AG09309 (cell line): ENCODE measurements around the gene PRKCA.
"Not testable (repeated sequence)": the region's sequence is repeated elsewhere in the genome, so short reads cannot be mapped to it uniquely, and the experiment has no call there.

Experiments
- DNase-seq: peaks from one replicate; pipeline ENCODE4 v3.0.0-alpha.2; 2010; ENCODE audit warnings: low read depth
- H3K4me3 ChIP-seq: 2 replicates; pipeline ENCODE4 v1.5.1; 2011; ENCODE audit warnings: mild to moderate bottlenecking, low read depth, low read length, moderate library complexity; ENCODE audit not compliant: control insufficient read depth
- TF ChIP-seq, protein P1 (sequence below): IDR thresholded peaks from 2 replicates; pipeline ENCODE4 v1.5.1; 2011; ENCODE audit warnings: mild to moderate bottlenecking, low read depth, low read length, inconsistent platforms; ENCODE audit not compliant: insufficient read depth, control insufficient read depth; ENCODE audit errors: missing control alignments

PRKCA gene

GRCh38 chr17:66349521-66350254 lies 47.3 kb downstream of the PRKCA start:
- no peak for DNase-seq

GRCh38 chr17:66350576-66350975 lies 48.2 kb downstream of the PRKCA start:
- not testable (repeated sequence) for H3K4me3 ChIP-seq

More at GRCh38 chr17:66349521-66350254, 47.3 kb downstream of the PRKCA start:
- TF ChIP-seq, protein P1, sequence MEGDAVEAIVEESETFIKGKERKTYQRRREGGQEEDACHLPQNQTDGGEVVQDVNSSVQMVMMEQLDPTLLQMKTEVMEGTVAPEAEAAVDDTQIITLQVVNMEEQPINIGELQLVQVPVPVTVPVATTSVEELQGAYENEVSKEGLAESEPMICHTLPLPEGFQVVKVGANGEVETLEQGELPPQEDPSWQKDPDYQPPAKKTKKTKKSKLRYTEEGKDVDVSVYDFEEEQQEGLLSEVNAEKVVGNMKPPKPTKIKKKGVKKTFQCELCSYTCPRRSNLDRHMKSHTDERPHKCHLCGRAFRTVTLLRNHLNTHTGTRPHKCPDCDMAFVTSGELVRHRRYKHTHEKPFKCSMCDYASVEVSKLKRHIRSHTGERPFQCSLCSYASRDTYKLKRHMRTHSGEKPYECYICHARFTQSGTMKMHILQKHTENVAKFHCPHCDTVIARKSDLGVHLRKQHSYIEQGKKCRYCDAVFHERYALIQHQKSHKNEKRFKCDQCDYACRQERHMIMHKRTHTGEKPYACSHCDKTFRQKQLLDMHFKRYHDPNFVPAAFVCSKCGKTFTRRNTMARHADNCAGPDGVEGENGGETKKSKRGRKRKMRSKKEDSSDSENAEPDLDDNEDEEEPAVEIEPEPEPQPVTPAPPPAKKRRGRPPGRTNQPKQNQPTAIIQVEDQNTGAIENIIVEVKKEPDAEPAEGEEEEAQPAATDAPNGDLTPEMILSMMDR, result no peak
- no peak overlapping the region for H3K4me3 ChIP-seq

GRCh38 chr17:66351033-66351432 lies 48.6 kb downstream of the PRKCA start:
- no peak overlapping the region for H3K4me3 ChIP-seq
- TF ChIP-seq, protein P1, result no peak
- DNase-seq, result no peak

More at GRCh38 chr17:66350576-66350975, 48.2 kb downstream of the PRKCA start:
- DNase-seq, result not testable (repeated sequence)

DNA sequence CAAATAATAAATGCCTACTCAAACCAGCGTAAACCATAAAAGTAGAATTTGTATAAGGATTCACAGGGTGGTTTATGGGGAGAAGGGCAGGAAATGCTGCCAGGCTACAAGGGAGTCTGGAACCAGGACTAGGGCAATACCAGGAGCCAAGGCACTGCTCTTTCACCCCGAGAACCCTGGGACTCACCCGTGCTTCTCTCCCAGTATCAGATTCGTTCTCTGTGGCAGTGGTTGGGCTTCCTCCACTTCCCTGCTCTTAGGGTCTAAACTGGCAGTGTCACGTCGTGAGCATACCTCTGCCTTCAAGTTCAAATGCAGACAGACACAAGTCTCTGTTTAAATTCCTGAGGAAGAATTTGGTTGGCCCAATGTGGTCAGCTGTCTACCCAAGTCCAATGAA lies 49.3 kb downstream of the PRKCA start:
- DNase-seq, result no peak
- H3K4me3 ChIP-seq, result no peak overlapping the region
- TF ChIP-seq, protein P1, result no peak

DNA sequence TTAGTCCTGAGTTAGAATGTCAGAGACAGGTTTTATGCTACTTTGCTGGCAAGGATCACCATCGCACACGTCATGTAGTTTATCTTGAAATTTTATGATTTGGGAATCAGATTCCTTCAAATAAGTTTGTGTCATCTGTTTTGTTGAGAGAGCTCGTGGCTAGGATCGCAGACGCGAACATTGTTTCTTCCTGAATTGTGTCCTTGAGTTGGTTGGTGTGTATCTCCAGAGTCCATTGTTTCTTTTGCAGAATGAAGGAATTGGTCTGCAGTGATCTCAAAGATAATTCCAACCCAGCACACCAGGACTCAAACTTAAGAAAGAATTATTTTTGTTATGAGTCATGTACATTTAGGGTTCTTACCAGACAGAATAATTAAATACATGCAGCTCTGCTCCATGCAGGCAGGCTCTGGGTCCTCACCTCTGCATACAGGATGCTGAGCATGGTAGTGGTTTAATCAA lies 51.6 kb downstream of the PRKCA start:
- TF ChIP-seq, protein P1, result no peak
- DNase-seq, result peak; percentile 40
- H3K4me3 ChIP-seq, result no peak overlapping the region

GRCh38 chr17:66354472-66354871 lies 52.1 kb downstream of the PRKCA start:
- TF ChIP-seq, protein P1, result no peak
- H3K4me3 ChIP-seq, result no peak overlapping the region

DNA sequence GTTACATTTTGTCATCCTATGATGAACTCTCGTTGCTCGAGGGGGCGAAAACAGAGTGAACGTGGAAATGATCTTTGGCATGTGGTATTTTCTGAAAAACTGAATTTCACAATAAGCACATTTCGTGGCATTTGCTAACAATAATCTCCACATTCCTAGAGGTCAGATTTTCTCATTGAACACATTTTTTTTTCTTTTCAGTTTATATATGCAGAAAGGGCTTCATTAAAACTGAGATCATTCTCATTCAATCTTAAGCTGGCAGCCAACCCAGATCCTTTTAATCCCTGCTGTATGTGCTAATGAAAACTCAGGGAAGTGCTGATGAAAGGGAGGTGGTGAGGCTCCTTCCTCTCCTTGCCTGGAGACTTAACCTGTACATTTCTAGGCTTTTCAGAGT lies 52.6 kb downstream of the PRKCA start:
- TF ChIP-seq, protein P1, result no peak
- no peak overlapping the region for H3K4me3 ChIP-seq
- no peak for DNase-seq

More at GRCh38 chr17:66354472-66354871, 52.1 kb downstream of the PRKCA start:
- no peak for DNase-seq
